GM19043 (cell line): ENCODE data around the gene SARNP.
"Not testable (repeated sequence)": the region's sequence is repeated elsewhere in the genome, so short reads cannot be mapped to it uniquely, and the experiment has no call there.

ENCODE experiments used
- ATAC-seq: cut with Tn5 transposase; IDR thresholded peaks from one replicate; pipeline ENCODE4 v1.9.1; 2021; ENCODE audit warnings: low read depth; ENCODE audit not compliant: unreplicated experiment

SARNP gene

DNA sequence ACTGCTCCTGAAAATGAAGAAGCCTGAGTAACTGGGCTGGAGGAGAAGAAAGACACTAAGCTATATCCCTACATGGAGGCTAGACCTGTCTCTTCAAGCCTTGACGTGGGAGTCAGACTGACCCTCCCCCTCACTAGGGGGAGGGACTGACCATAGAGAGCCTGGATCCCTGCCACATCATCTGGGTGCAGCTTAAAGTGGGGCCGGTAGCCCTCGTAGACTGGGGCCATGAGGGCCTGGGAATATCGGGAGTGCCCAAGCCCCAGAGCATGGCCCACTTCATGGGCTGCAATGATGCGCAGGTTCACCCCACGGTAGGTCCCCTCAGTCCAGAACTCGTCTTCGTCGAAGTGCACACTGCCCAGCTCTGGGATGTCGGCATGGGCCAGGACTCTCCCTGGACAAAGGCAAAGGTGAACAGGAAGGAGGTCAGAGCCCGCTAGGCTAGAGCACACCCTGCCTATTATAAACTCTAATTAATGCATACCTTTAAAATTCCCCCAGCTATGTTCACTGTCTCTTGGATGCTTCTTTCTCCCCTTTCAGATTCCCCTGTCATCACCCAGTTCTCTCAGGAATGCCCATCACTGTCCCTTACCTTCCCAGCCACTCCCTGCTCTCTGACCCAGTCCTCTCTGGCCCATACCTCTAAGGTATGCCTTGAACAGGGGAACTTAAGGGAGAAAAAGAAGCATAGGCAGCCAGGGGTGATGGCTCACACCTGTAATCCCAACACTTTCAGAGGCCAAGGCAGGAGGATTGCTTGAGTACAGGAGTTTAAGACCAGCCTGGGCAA is 22.0 kb upstream of the SARNP start:
- no peak for ATAC-seq

DNA sequence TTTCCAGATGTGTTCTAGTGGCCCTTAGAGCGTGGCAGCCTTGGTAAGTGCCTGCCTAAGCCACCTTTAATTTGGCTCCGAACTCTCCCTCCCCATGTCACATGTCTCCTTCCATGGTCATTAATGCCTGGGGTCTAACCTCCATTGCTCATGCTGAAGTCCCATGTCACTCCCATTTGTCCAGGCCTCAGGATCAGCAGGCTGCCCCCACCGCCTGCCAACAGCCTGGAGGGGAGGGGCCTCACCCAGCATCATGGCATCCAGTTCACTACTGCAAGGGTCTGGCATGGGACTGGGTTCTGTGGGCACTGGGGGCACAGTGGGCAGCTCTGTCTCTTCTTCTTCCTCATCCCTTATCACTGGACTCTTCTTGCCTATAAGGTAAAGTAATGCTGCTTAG is 20.8 kb upstream of the SARNP start:
- no peak for ATAC-seq

DNA sequence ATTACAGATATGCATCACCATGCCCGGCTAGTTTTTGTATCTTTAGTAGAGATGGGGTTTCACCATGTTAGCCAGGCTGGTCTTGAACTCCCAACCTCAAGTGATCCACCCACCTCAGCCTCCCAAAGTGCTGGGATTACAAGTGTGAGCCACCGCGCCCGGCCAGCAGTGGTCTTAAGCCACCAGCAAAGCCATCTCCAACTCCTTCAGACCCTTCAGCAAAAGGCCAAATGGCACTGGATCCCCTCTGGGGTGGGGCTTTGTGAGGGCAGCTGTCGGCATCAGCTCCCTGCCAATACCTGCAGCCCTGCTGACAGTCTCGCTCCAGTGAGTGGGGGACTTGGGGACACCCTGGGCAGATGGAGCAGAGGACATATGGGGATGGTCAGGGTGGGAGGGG is 16.9 kb upstream of the SARNP start:
- not testable (repeated sequence) for ATAC-seq

DNA sequence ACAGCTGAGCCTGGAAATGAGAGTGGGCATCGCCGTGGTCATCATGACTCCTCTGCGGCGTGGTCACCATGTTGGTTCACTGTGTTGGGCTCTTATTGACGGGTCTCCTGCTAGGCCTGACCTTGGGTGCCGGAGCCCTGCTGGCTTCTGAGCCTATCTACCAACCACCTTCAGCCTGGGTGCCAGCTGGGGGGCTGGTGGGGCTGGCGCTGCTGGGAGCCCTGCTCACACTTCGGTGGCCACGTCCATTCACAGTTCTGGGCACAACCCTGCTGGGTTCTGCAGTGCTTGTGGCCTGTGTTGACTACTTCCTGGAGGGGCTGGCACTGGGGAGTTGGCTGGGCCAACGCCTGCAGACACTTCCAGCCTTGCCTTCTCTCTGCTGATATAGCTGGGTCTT is 15.5 kb upstream of the SARNP start:
- ATAC-seq, result no peak

DNA sequence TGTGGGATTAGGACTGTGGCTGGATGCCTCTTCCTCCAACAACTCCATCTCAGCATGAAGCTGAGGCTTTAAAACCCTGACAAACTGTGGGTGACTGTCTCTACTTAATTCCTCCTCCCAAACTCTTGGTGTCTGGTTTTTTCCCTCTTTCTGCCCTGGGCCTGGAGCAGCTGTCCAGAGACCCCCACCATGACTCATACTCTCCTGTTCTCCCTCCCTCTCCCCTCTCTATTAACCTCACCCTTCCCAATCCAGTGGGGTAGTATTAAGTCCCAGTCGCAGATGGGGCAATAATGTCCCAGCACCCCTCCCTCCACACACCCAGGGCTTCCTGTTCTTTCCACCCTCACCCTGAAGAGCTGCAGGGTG is 13.9 kb upstream of the SARNP start:
- ATAC-seq, result no peak

DNA sequence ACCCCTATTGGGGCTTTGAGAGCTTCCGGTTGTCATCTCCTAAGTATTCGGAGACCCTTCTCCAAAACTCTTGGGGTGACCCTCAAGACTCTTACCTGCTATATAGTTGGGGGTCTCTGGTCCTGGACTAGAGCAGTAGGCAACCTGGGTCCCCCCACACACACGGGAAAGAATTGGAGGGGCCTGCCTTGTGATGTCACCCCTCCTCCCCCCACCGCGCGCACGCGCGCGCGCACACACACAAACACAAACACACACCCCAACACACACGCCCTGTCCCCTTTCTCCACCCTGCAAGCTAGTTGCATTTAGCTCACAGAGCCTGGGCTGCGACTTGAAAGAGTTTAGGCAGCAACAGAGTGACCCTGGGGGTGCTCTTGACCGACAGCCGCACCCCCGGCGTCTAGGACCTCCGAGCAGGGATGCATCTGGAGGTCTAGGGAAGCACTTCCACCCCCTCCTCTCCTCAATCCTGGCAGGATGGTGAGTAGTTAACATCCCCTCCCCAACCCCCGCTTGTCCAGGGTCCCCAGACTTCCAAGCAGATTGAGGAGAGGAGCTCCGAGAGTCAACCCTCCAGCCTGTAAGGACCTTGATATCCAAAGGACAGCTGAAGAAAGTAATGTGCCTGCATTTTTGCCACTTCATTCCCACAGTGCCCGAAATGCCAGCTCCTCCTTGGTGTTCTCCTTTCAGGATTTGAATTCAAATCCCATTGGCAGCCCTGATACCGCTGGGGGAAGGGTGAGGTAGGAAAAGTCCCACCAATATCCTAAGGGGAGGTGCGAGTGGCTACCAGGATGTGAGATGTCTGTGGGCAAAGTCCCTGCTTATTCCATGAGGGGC is 13.3 kb upstream of the SARNP start:
- ATAC-seq, result no peak

DNA sequence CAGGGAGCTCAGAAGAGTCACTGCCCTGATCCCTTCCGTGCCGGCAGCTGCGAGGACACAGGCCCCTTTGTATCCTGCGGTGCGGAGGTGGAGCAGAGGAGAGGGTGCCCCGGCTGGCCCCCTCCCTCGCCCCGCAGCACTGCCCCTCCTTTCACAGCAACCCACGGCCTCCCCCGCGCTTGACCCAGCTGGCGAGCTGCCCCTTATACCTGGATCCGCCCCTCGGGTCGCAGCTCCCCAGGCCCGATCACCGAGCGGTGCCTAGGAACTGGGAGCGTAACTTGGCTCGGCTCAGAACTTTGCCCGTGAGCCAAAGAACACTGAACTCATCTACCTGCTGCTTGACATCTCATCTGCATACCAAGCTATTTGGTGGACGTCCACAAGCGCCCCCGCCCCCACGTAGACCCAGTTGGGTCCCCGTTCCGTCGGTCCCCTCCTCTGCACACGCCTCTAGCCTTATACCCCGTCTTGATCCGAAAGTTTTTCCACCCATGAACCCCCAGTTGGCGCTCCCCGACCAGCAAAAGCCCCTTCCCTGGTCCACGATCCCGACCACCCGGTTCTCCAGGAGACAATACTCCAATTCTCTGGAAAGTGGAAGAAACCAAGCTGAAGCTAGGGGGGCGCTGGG is 12.6 kb upstream of the SARNP start:
- peak; percentile 27 for ATAC-seq

DNA sequence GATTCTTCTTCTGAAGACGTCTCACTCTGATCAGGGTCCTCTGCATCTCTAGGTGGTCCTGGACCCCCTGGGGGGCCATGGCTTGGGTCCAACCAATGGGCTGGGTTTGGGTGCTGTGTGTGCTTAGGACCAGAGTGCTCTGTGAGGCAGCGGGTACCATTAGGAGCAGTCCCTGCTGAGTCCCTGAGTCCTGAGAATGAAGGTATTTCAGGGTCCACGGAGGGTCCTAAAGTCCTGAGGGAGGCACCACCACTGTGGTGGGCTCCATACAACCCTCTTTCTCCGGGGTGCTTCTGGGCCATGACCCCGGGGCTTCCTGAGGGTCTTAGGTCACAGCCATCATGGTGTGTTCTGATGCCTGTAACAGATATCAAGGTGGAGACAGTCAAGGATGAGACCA is 10.8 kb upstream of the SARNP start:
- ATAC-seq, result no peak

DNA sequence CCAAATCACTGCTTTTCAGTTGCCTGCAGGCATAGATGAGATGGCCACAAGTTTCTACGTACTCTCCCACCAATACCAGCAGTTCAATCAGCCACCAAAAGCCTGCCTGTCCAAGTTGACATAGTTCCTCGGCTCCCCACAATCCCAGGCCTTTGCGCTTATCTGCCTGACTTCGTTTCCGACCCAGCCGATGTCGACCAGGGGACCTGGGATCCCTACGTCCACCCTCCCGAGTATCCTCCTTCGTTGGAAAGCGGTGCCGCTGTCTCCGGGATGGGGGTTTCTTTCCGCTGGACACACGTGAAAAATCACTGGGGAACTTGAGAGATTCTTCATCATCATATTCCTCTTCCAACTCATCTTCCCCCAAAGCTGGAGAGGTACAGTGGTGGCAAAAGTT is 10.3 kb upstream of the SARNP start:
- no peak for ATAC-seq

DNA sequence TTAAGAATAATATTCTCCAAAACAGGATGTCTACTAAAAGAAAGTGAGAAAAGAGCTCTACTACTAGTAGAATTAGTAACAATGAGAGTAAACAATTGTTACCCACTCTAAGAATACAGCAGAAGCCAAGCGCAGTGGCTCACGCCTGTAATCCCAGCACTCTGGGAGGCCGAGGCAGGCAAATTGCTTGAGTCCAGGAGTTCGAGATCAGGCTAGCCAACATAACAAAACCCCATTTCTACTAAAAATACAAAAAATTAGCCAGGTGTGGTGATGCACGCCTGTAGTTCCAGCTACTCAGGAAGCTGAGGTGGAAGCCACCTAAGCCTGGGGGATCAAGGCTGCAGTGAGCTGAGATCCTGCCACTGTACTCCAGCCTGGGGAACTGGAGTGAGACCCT is 7.2 kb upstream of the SARNP start:
- ATAC-seq, result no peak

DNA sequence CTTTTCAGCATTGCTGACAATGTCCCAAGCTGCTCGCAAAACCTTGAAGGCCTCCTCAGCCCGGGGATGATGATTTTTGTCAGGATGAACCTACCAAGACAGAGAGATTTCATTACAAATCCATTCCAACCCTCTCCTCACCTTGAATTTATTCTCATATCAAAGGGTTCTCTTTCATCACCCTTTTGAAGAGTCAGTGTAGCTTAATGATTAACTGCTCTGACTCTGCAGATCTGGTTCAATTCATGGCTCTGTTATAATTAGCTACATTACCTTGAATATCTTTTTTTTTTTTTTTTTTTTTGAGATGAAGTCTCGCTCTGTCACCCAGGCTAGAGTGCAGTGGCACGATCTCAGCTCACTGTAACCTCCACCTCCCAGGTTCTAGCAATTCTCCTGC is 5.9 kb upstream of the SARNP start:
- no peak for ATAC-seq

DNA sequence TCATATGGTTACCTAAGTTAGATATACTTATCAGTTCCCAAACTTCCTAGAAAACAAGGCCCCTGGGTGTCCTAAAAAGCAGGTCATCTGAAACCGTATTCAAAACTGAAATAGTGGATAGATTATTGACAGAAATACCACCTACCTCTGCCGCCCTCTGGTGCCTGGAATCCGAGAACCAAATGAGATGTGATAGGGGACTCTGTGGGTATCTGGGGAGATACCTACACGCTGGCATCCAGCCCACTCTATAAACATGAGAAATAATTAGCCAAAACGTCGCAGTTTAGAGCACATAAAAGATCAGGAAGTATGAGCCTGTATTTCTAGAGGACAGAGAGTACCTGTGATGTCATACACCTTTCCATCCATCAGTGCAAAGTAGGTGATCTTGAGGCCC is 4.7 kb upstream of the SARNP start:
- ATAC-seq, result no peak

DNA sequence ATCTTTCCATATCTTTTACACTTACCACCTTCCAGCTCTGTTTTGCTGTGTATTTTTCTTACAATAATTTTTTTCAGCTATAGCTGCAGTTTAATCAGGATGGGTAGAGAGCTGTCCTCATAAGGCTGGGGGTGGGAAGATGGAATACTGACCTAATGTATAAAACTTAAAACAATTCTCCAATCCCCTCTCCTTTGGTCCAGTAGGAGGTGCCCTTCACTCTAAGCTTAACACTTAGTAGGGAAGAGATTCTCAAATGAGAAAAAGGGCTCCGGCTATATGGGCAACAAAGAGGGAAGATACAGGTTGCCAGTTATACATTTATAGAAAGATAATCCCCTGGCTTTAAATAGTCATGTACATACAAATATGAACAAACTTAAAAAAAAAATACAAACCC is 3.2 kb upstream of the SARNP start:
- ATAC-seq, result no peak

DNA sequence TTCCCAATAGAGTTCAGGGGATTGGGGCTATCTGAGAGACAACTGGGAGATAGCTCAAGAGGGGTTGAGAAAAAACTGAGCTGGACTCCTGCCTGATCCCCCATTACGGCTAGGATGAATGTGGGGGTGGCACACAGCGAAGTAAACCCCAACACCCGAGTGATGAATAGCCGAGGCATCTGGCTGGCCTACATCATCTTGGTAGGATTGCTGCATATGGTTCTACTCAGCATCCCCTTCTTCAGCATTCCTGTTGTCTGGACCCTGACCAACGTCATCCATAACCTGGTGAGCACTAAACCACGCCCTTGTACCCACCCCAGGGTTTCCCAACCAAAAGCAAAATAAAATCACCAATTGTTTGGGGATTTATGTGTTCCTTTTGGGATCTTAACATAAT is 1.4 kb upstream of the SARNP start:
- no peak for ATAC-seq

DNA sequence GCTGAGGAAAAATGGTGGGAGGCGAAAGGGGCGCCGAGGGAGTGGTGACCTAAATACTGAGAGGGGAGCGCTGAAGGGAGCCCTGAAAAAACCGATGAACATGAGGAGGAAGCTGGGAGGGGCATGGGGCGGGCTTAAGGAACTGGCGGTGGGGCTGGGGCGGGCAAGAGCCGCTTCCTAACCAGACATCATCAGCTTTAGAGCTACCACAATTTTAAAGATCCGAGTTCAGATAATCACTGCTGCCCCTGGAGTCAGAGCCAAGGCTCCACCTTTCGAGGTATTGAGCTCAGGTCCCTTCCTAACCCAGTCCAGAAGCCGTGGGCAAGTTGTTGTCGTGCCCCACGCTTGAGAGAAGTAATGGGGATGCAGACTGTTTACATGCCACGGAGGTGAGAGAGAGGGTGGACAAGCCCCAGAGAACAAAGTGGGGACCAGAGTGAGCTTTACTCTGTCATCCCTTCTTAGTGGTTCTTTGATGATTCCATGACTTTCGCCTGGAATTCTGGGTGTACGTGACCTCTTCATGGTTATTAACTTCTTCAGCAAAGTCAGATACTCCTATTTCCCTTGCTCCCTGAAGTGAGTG is 710 bp upstream of the SARNP start:
- peak; percentile 10 for ATAC-seq

DNA sequence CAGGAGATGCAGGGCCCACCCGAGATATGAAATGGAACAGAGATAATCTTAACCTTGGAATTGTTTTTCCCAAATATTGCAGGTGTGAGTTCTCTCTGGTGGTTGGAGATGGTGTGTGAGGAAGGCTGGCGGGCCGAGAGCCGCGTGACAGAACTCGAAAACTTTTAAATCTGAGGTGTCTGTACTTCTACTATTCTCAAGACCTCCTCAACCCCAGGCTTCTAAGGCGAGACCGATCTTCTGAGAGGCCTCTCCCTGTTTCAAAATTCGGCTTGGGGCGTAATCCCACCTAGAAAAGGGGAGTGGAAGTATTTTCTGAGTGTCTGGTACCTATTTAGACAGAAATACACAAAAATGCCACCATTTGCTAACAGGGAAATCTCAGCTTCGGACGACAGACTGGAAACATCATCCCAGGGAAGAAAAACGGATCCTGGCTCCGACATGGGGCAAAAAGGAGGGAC is 611 bp downstream of the SARNP start:
- no peak for ATAC-seq

DNA sequence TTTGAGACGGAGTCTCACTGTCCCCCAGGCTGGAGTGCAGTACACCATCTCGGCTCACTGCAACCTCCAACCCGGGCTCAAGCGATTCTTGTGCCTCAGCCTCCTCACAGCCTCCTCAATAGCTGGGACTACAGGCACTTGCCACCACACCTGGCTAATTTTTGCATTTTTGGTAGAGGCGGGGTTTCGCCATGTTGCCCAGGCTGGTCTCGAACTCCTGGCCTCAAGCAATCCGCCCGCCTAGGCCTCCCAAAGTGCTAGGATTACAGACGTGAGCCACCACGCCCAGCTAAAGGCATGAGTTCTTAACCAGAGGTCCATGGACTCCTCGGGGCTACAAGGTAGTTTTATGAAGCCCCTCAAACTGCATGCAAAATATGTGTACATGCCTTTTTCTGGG is 2.1 kb downstream of the SARNP start:
- ATAC-seq, result no peak

DNA sequence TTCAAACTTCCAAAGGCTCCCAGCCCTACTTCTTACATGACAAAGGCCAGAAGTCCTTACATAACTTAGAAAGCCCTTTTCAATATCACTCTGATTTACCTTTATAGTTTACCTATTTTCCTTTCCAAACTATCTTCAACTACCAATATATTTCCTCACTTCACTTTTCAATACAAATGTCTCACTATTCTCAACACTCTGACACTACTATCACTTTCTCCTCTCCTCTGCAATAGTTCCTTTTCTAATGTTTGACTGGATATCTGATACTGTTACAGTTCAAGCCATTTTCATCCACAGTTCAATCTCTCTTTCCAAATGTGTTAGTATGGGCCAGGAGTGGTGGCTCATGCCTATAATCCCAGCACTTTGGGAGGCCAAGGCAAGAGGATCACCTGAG is 3.3 kb downstream of the SARNP start:
- ATAC-seq, result no peak

DNA sequence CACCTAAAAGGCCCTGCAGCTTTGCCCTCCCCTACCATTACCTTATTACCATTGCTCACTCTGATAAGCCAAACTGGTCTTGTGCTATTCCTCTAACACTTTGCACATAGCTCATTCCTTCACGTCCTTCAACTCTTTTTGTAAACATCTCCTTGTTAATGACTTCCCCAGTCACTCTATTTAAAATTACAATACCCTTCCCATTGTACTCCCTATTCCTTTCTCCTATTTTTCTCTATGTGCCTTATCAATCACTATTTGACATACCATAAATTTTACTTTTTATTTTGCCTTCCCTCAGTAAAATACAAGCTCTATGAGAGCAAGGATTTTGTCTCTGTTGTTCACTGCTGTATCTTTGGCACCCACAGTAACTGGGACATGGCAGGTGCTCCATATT is 5.4 kb downstream of the SARNP start:
- no peak for ATAC-seq

DNA sequence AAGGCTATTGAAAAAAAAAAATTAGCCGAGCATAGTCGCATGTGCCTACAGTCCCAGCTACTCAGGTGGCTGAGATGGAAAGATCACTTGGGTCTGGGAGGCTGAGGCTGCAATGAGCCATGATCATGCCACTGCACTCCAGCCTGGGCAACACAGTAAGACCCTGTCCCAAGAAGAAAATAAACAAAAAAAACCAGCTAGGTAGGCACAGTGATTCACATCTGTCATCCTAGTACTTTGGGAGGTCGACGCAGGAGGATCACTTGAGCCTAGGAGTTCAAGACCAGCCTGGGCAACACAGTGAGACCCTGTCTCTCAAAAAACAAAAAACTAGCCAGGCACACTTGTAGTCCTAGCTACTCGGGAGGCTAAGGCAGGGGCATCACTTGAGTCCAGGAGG is 8.2 kb downstream of the SARNP start:
- no peak for ATAC-seq

DNA sequence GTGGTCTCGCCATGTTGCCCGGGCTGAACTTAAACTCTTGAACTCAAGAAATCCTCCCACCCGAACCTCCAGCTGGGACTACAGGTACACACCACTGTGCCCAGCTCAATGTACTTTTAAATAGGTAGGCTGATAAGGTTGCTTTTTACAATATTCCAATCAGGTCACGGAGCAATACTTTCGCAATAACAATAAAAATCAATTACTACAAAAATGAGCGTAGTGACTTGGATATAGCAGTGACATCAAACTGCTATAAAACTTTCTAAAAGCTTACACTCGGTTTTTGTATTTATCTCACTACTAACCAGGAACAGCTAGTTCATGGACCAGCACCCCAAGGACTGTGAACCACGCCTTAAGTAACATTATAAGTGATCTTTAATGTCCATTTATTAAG is 10.5 kb downstream of the SARNP start:
- ATAC-seq, result no peak
